T-helper 1 cell treated with Interleukin-12 subunit alpha and Interleukin-12 subunit beta and Interleukin-4 antibody, amounts not matched to agents 30 μg/mL and 1 μg/mL, for 36 hours (primary cell): ENCODE results near the gene FBXW12.
A peak's percentile ranks its signal among the peaks of the same experiment; 100 is the strongest.

Source experiments
- H3K27ac Mint-ChIP-seq: one replicate; pipeline ENCODE4 v1.8.0; 2021; ENCODE audit warnings: mild to moderate bottlenecking, mixed read lengths
- H3K27me3 Mint-ChIP-seq: one replicate; pipeline ENCODE4 v1.8.0; 2021; ENCODE audit warnings: low read depth, mixed read lengths
- H3K36me3 Mint-ChIP-seq: one replicate; pipeline ENCODE4 v1.8.0; 2021; ENCODE audit warnings: low read depth, mixed read lengths
- H3K4me1 Mint-ChIP-seq: one replicate; pipeline ENCODE4 v1.8.0; 2021; ENCODE audit warnings: low read depth, mixed read lengths
- H3K4me3 Mint-ChIP-seq: one replicate; pipeline ENCODE4 v1.8.0; 2021; ENCODE audit warnings: mild to moderate bottlenecking, moderate library complexity, mixed read lengths
- H3K9me3 Mint-ChIP-seq: one replicate; pipeline ENCODE4 v1.8.0; 2021; ENCODE audit warnings: mixed read lengths

FBXW12 gene

DNA sequence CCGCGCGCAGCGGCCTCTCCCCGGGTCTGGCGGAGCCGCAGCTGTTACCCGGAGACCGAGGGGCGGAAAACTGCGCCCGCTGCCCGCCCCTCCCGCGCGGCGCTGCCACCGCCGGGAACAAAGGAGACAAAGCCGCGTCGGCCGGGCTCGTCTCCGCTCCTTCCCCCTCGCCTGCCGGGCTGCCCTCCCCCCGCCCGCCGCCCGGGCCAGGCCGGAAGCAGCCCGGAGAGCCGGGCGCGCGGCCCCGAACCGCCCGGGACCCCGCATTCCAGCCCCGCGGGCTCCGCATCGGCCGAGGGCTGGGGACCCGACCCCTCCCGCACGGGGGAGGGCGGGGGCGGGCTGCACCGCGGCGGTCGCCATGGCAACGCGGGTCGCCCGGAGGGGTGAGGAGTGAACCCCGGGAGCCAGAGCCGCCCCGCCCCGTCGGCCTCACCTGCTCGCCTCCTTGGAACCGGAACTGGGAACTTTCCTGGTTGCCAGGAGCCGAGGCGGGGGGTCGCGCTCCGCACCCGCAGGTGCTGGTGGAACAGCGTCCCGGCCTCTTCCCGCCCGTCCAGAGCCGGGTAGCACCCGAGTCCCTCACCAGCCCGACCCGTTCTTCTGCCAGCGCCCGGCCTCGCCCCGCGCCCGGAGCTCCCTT lies 57.4 kb downstream of the FBXW12 start:
- H3K4me3 Mint-ChIP-seq, result peak overlapping the region; percentile 76
- peaks cover 9% of the 10 kb centered on the region for H3K4me1 Mint-ChIP-seq
- H3K9me3 Mint-ChIP-seq, result no peaks in the 10 kb centered on the region
- H3K27ac Mint-ChIP-seq, result no peak overlapping the region
- peaks cover 4% of the 10 kb centered on the region for H3K36me3 Mint-ChIP-seq
- H3K27me3 Mint-ChIP-seq, result peaks cover 19% of the 10 kb centered on the region

DNA sequence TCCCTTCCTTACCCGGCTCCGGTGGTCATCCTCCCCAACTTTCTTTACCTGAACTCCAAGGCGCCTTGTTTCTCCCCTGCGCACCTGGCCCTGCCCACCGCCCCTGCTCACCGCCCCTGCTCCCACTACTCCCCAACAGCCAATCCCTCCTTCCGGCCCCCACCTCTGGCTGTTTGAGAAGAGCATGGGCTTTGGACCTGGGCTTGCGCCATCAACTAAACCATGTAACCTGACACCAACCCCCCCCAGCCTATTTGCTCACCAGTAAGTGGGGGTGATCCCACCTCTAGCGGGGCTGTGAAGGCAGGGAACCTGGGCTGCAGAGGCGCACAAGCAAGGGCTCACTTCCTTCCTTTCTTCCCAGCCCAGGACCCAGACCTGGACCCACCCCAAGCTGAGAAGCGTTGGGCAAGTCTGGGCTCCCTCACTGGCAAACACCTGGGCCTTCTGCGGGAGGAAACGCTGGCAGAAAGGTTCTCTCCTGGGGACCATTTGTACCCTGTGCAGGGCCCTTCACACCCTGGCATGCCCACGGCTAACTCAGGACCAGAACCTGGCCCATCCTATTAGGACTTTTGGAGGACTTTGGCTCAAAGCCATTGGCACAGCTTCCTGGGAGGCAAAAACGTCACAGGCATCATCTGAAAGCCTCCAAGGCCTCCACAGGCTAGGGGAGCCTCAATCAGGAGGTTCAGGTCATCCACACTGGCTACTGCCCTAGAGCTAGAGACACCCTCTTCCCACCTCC lies 58.1 kb downstream of the FBXW12 start, which contains the start of gene PLXNB1:
PLXNB1 (minus strand) TSS at position 127 of the 748 bp plus-strand sequence. CDS start 5,475 bp downstream, outside the sequence.
- Mint-ChIP-seq H3K36me3 (peaks cover 4% of the 10 kb centered on the region), H3K27me3 (peaks cover 19% of the 10 kb centered on the region), H3K4me1 (peaks cover 12% of the 10 kb centered on the region), H3K27ac (no peak within 1 kb of the TSS), H3K4me3 (peak within 1 kb of the TSS; percentile 76), H3K9me3 (no peaks in the 10 kb centered on the region)

DNA sequence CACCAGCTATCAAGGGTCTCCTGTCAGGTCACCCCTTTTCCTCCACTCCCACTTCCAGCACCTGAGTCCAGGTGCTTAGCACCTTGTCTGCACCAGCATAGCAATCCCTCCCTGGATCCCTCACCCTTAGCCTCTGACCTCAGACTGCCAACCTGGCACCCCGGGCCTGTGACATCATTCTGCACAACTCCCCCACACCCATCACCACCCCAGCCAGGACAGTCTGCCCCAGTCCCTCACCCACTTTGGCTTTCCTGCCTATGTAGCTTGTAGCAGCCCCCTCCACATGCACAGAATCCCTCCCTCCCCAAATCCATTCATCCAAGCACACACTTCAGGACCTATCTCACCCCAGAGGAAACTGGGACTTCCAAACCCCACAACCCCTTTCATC lies 58.7 kb downstream of the FBXW12 start:
- Mint-ChIP-seq H3K9me3 (no peaks in the 10 kb centered on the region), H3K4me3 (peak overlapping the region; percentile 76), H3K4me1 (peaks cover 12% of the 10 kb centered on the region), H3K27me3 (peaks cover 19% of the 10 kb centered on the region), H3K36me3 (peaks cover 4% of the 10 kb centered on the region), H3K27ac (no peak overlapping the region)

DNA sequence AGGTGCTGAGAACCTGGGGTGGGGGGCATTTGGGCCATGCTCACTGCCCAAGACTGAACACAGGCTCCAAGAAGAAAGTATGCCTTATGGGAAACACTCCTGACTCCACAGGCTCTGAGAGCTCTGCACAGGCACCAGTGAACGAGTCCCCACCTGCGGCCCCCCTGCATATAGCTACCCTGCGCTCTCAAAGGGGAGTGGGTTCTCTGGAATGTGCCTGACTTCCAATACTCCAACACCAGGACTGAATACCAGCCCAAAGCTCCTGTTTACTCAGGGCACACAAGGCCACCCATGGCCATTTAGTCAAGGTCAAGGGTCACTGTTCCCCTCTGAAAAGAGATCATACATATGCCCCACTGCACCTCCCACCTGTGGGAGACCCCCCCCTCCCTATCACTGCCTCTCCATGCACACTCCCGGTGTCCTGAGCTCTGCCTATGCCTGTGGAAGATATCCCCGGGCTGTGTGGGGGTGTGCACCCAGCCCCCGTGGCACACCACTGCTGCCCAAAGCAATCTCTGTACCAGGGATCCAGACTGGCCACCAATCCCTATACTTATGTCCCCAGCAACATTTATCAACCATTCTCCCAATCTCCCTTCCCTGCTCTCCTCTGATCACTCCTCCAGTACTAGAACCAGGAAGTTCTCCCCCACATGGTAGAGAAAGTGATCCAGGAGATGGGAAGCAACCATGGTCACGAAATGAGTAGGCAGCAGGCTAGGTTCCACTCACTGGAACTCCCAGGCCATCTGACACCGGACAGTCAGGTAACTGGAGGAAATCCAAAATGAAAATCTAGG lies 59.4 kb downstream of the FBXW12 start:
- peaks cover 12% of the 10 kb centered on the region for H3K4me1 Mint-ChIP-seq
- H3K9me3 Mint-ChIP-seq, result no peaks in the 10 kb centered on the region
- peak overlapping the region; percentile 41 for H3K27ac Mint-ChIP-seq
- peaks cover 4% of the 10 kb centered on the region for H3K36me3 Mint-ChIP-seq
- peak overlapping the region; percentile 76 for H3K4me3 Mint-ChIP-seq
- peaks cover 19% of the 10 kb centered on the region for H3K27me3 Mint-ChIP-seq

DNA sequence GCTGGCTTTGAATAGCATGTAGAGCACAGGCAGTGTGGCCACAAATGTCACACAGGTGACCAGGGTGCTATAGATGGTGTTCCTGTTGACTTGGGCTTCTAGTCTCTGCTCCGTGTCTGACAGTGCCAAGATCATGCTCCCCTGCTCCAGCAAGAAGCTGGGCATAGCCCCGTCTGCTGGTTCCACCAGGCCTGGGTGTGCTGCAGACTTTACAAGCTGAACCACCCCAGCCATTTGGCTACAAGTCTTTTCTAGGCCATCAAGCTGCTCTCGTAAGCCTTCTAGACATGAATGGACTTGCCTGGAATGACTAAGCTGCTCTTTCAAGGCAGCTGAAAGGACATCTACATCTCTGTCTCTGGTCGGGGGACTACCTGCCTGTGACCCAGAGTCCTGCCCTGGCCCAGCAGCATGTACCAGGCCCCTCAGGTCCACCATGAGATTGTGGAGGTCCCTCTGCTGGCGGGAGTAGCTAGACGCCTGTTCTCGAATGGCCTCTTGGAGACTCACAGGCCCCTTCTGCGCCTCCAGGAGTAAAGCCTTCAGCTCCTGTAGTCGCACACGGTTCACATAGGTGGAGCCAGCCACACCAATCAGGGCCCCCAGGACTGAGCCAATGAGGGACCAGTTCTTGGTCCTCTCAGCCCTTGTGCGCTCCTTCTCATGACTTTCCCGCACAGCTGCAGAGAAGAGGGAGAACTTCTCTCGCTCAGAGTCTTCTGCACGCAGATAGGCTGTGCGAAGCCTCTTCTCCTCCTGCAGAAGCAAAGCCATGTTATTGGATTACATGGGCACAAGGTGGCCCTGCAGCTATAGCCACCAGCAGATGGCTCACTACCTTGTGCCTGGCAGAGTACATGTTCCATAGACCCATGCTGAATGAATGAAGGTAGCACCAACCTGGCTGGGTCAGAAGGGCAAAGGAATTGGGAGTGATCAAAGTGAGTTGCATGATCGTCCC lies 60.7 kb downstream of the FBXW12 start:
- H3K9me3 Mint-ChIP-seq, result no peaks in the 10 kb centered on the region
- H3K4me1 Mint-ChIP-seq, result peaks cover 10% of the 10 kb centered on the region
- H3K4me3 Mint-ChIP-seq, result no peak overlapping the region
- H3K36me3 Mint-ChIP-seq, result peaks cover 4% of the 10 kb centered on the region
- peaks cover 9% of the 10 kb centered on the region for H3K27me3 Mint-ChIP-seq
- no peak overlapping the region for H3K27ac Mint-ChIP-seq

DNA sequence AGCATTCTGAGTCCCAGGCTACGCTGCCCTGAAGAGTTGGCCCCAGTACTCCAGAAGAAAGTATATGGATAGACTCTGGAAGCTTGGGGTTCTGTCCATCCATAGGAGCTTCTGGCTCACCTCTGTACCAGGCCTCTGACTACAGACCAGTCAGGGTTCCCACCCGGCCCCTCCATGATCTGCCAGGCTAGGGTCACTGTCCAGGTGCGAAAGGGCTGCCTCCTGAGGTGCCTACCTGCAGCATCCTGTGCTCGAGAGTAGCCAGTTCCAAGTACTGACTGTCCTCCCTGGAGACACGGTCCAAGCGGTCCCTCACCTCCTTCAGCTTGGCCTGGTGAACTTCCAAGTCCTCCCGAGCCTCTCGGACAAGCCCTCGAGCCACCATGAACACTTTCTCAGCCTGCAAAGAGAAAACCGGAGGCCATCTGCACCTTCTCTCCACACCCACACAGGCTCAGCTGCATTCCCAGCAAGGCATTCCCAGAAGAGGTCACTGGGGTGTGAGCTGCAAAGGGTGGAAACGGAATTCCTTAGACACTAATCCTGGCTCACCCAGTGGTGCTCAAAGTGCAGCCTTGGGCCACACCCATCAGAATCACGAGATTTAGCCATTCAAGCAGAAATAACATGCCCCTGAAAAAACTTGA lies 61.6 kb downstream of the FBXW12 start:
- peaks cover under 1% of the 10 kb centered on the region for H3K27me3 Mint-ChIP-seq
- H3K9me3 Mint-ChIP-seq, result no peaks in the 10 kb centered on the region
- H3K36me3 Mint-ChIP-seq, result peaks cover 4% of the 10 kb centered on the region
- peaks cover 10% of the 10 kb centered on the region for H3K4me1 Mint-ChIP-seq
- no peak overlapping the region for H3K27ac Mint-ChIP-seq
- no peak overlapping the region for H3K4me3 Mint-ChIP-seq

DNA sequence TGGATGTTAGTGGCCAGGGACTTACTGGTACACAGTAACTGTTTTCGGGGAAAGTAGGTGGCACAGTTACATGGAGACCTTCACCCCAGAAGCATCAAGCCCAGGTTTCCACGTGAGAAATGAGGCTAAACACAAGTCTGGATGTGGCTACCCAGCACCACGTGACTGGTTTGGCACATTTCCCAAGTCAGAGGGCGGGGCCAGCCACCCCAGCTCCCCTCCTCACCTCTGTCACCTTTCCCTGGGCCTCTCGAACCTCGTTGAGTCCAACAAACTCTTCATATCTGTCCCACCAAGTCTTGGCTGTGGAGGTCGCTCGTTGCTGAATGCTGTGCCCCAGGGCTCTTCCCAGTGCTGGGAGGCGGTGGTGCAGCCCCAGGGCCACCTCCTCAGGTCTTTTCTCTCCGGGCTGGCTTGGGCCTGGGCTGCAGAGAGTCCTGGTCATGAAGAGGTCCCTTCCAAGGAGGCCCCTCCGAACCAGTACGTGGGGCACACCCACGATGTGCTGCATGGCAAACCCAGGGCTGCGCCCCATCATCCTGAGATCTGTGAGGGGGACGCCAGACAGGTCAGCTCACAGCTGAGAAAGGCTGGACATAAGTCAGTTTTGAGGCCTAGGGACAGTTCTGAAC lies 62.7 kb downstream of the FBXW12 start:
- H3K4me3 Mint-ChIP-seq, result no peak overlapping the region
- H3K27ac Mint-ChIP-seq, result no peak overlapping the region
- H3K9me3 Mint-ChIP-seq, result no peaks in the 10 kb centered on the region
- H3K27me3 Mint-ChIP-seq, result no peaks in the 10 kb centered on the region
- H3K4me1 Mint-ChIP-seq, result peaks cover 16% of the 10 kb centered on the region
- peaks cover 5% of the 10 kb centered on the region for H3K36me3 Mint-ChIP-seq

DNA sequence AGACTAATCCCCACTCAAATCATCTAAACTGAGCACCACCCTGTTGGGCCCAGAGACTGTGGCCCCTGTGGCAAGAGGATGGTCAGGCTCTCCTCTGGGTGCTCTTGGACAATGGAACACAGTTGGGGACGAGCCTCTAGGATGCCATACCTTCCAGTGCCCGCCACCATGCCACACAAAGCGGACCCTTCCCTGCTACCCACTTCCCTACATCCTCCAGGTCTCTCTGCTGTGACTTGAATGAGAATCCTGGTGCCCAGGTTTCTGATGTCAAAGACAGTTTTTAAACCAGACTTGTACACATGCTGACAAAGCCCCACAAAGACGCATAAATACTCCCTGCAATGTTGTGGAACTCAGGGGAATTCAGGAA lies 63.2 kb downstream of the FBXW12 start:
- no peaks in the 10 kb centered on the region for H3K9me3 Mint-ChIP-seq
- H3K27me3 Mint-ChIP-seq, result no peaks in the 10 kb centered on the region
- no peak overlapping the region for H3K4me3 Mint-ChIP-seq
- no peak overlapping the region for H3K27ac Mint-ChIP-seq
- peaks cover 20% of the 10 kb centered on the region for H3K4me1 Mint-ChIP-seq
- H3K36me3 Mint-ChIP-seq, result peaks cover 10% of the 10 kb centered on the region

DNA sequence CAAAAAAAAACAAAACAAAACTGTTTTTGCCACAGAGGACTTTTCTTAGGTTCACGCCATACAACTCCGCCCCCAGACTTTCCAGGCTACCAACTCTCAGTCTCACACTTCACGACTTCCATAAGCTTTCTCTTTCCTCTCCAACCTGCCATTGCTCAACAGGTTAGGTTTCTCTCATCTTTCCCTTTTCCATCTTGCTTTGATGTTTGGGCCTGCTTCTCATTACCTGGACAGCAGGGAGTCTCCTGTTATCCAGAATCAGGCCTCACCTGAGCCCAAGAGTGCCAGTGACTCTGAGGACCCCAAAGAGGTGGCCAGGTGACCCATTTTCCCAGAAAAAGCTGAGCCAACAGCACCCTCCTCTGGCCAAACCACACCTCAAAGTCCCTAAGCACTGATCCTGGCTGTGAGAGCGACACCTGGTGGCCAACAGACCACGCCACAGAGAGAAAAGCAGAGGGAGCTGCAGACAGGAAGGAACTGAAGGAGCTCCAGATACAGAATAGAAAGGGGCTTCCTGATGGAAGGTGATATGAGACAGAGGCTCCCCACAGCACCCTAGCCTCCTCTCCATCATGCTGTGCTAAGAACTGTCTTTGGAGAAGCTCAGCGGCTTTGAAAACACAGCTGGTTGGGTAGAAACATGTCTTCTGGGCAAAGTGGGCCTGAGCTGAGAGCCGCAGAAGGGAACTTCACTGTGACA lies 63.9 kb downstream of the FBXW12 start:
- H3K36me3 Mint-ChIP-seq, result peaks cover 12% of the 10 kb centered on the region
- no peaks in the 10 kb centered on the region for H3K9me3 Mint-ChIP-seq
- no peaks in the 10 kb centered on the region for H3K27me3 Mint-ChIP-seq
- H3K4me1 Mint-ChIP-seq, result peaks cover 19% of the 10 kb centered on the region
- H3K4me3 Mint-ChIP-seq, result no peak overlapping the region
- no peak overlapping the region for H3K27ac Mint-ChIP-seq

DNA sequence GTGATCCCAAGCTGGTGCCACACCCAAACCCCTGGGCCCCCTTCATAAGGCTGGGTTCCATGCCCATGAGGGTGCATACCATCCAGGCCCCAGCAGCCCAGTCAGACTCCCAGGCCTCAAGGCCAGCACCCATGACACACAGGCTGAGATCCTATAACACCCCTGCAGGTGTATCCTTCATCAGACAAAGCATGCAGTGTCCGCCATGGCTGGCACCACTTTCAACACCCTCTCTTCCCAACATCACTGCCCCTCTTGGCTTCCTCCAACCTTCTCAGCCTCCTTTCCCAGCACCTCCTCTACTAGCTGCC lies 64.4 kb downstream of the FBXW12 start:
- H3K27me3 Mint-ChIP-seq, result no peaks in the 10 kb centered on the region
- no peaks in the 10 kb centered on the region for H3K9me3 Mint-ChIP-seq
- H3K27ac Mint-ChIP-seq, result no peak overlapping the region
- H3K36me3 Mint-ChIP-seq, result peaks cover 15% of the 10 kb centered on the region
- H3K4me3 Mint-ChIP-seq, result no peak overlapping the region
- peaks cover 19% of the 10 kb centered on the region for H3K4me1 Mint-ChIP-seq

DNA sequence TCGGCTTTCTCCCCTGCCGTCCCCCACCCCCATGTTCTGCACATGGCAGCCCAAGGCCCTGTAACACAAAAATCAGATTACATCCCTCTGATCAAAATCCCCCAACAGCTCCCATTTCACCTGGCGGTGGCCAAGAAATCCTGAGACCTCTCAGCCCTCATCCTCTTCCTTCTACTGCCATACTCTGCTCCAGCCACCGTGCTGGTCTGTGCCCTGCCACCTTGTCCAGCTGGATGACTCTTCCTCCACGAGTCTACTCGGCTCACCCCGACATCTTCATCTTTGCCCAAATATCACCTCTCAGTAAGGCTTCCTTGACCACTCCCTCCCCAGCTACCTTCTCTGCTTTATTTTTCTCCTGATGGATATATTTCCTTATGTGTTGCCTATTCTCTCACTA lies 64.8 kb downstream of the FBXW12 start:
- Mint-ChIP-seq H3K27ac (no peak overlapping the region), H3K4me1 (peaks cover 21% of the 10 kb centered on the region)

DNA sequence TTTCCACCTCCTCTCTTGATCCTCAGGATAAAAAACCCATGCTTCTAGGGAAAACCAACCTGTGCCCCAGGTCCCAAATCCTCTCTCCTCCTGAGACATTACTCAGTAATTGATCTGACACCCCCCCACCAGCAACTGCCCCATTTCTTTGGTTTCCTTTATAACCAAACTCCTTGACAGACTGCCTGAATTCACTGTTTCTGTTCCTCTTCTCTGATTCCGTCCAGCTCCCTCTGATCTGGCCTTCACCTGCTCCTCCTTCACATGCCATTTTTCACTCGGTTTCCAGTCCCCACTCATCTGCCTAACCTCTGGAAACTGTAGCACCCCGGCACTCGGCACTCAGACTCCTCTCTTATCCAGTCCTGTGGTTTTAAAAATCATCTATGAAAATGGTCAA lies 65.8 kb downstream of the FBXW12 start:
- H3K4me1 Mint-ChIP-seq, result peaks cover 25% of the 10 kb centered on the region
- H3K4me3 Mint-ChIP-seq, result no peak overlapping the region
- H3K27ac Mint-ChIP-seq, result no peak overlapping the region
- peaks cover 21% of the 10 kb centered on the region for H3K36me3 Mint-ChIP-seq
- H3K9me3 Mint-ChIP-seq, result no peaks in the 10 kb centered on the region
- H3K27me3 Mint-ChIP-seq, result no peaks in the 10 kb centered on the region

More for the DNA sequence above, 64.8 kb downstream of the FBXW12 start:
- Mint-ChIP-seq H3K4me3 (no peak overlapping the region), H3K9me3 (no peaks in the 10 kb centered on the region), H3K36me3 (peaks cover 15% of the 10 kb centered on the region), H3K27me3 (no peaks in the 10 kb centered on the region)
